ENCODE data around the gene HARBI1. TPM values are rescaled to one million over a fixed set of nuclear protein-coding genes. Genes with fewer than 3 reads are reported as not detected.

The HARBI1 gene
- total RNA-seq, 1 experiment from 2014 or later = 6.3 TPM

- no peak overlapping the region for H2AK5ac ChIP-seq (ENCODE audit: insufficient read length, low read length)
- no peak overlapping the region for H2BK5ac ChIP-seq (ENCODE audit: insufficient read length, low read length)
- no CpG with 5 or more reads among the region's 3 CpGs for WGBS (ENCODE audit: extremely low coverage, insufficient read length, low lambda C conversion rate)
- Mint-ChIP-seq H3K27me3 (ENCODE audit: low read depth) (no peaks in the 10 kb centered on the region), H3K27ac (no peak overlapping the region), H3K36me3 (ENCODE audit: insufficient read depth in 1 of 3, low read depth in 3 of 3) (peaks cover 12 to 59% (median 45%) of the 10 kb centered on the region in 3 experiments), H3K9me3 (no peaks in the 10 kb centered on the region), H3K4me3 (no peak overlapping the region), H3K4me1 (no peaks in the 10 kb centered on the region)
- no peak overlapping the region for H3K9ac ChIP-seq (ENCODE audit: extremely low read depth, insufficient read length, low read length)
- no peak overlapping the region for H3K4me2 ChIP-seq (ENCODE audit: insufficient read depth, insufficient read length, low read length)
- DNase-seq = no peak
- H3K79me2 ChIP-seq (ENCODE audit: insufficient read depth, low read length) = no peaks in the 10 kb centered on the region
- H4K20me1 ChIP-seq (ENCODE audit: control insufficient read depth, insufficient read depth, insufficient read length) = no peaks in the 10 kb centered on the region
- H3T11ph ChIP-seq (ENCODE audit: low read length) = no peak overlapping the region
- H3K14ac ChIP-seq (ENCODE audit: insufficient read depth, low read length) = no peak overlapping the region
- H4K8ac ChIP-seq (replicated peaks; ENCODE audit: insufficient read length, low read depth, low read length) = no peak overlapping the region
- no peak overlapping the region for H3K4ac ChIP-seq (ENCODE audit: low read depth, low read length)
- H3K27me3 ChIP-seq (ENCODE audit: insufficient read depth, low read length) = no peaks in the 10 kb centered on the region
- H2AFZ ChIP-seq (ENCODE audit: low read length) = no peak overlapping the region
- no peak overlapping the region for H2BK20ac ChIP-seq (ENCODE audit: low read depth, low read length, poor library complexity, severe bottlenecking)
- no peak overlapping the region for H3K18ac ChIP-seq (ENCODE audit: insufficient read length, low read depth, low read length)
- no peak overlapping the region for H3K27ac ChIP-seq (ENCODE audit: insufficient read length, low read depth, low read length)
- H3K79me1 ChIP-seq (ENCODE audit: insufficient read depth, low read depth, low read length, poor library complexity, severe bottlenecking) = no peaks in the 10 kb centered on the region
- no peak overlapping the region for H3K56ac ChIP-seq (ENCODE audit: insufficient read length, low read depth, low read length)
- no peak overlapping the region for H4K91ac ChIP-seq (ENCODE audit: insufficient read length, low read depth, low read length)
- H3K9me3 ChIP-seq (ENCODE audit: control insufficient read depth, low read depth, low read length) = no peaks in the 10 kb centered on the region
- no peak overlapping the region for H3K23ac ChIP-seq (ENCODE audit: insufficient read length, low read depth, low read length)
- H3K23me2 ChIP-seq (ENCODE audit: insufficient read length, low read depth, low read length, poor library complexity, severe bottlenecking) = no peaks in the 10 kb centered on the region
- no peak overlapping the region for H2BK12ac ChIP-seq (ENCODE audit: insufficient read length, low read depth, low read length)
- H3K4me1 ChIP-seq (ENCODE audit: insufficient read depth, low read length) = no peaks in the 10 kb centered on the region
- no peak overlapping the region for H4K5ac ChIP-seq (ENCODE audit: insufficient read length, low read depth, low read length)
- H2BK15ac ChIP-seq (ENCODE audit: low read depth, low read length) = no peak overlapping the region
- TF ChIP-seq CTCF (conservative IDR thresholded peaks at IDR 0.05) = no peak
- H2BK120ac ChIP-seq (ENCODE audit: low read depth, low read length, poor library complexity, severe bottlenecking) = no peak overlapping the region
Observed at GRCh38 chr11:46643531-46643930, 26.5 kb upstream of the HARBI1 start.
